ENCODE results near the gene ACOT11. TPM values are rescaled to one million over a fixed set of nuclear protein-coding genes. Genes with fewer than 3 reads are reported as not detected.

Gene ACOT11
- total RNA-seq, 2 donors from 2014 or later, result 5.6 to 6.0 TPM

- H3K27ac Mint-ChIP-seq, result no peak overlapping the region
- Histone ChIP-seq H3K4me1 (ENCODE audit: control insufficient read depth, insufficient read depth, low read length) (no peaks in the 10 kb centered on the region), H3K36me3 (ENCODE audit: control insufficient read depth, insufficient read depth, low read length) (no peaks in the 10 kb centered on the region), H3K9me3 (ENCODE audit: control insufficient read depth, low read length) (no peaks in the 10 kb centered on the region), H3K9ac (ENCODE audit: extremely low read depth, low read length, poor library complexity, severe bottlenecking) (no peak overlapping the region), H3K4me3 (ENCODE audit: low read length) (no peak overlapping the region), H3K27ac (ENCODE audit: low read depth, low read length) (no peak overlapping the region), H3K27me3 (ENCODE audit: control insufficient read depth, insufficient read depth, low read length, poor library complexity, severe bottlenecking) (peaks cover 3% of the 10 kb centered on the region)
- no peaks in the 10 kb centered on the region for H3K9me3 Mint-ChIP-seq
- TF ChIP-seq CTCF (conservative IDR thresholded peaks at IDR 0.05), result no peak
- H3K4me3 Mint-ChIP-seq, result no peak overlapping the region
- DNase-seq, result no peak
- H3K4me1 Mint-ChIP-seq, result peaks cover 4% of the 10 kb centered on the region
- peaks cover 5% of the 10 kb centered on the region for H3K27me3 Mint-ChIP-seq (ENCODE audit: insufficient read depth)
- no peaks in the 10 kb centered on the region for H3K36me3 Mint-ChIP-seq (ENCODE audit: low read depth)
- 80 to 89% methylated on average over 4 of the region's 4 CpGs for WGBS, 2 experiments (ENCODE audit: insufficient coverage in 1 of 2, insufficient read length in 1 of 2)
Measured at GRCh38 chr1:54537611-54538010, 10.4 kb upstream of the ACOT11 start.

DNA sequence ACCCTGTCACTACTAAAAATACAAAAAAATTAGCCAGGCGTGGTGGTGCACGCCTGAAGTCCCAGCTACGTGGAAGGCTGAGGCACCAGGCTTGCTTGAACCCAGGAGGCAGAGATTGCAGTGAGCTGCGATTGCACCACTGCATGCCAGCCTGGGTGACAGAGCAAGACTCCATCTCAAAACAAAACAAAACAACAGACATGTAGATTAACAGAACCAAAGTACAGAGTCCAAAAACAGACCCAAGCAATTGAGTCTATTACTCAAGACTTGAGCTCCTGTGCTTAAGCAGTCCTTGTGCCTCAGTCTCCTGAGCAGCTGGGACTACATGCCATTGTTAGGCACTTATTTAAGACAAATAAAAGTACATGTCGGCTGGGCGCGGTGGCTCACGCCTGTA lies 9.5 kb upstream of the ACOT11 start:
- Mint-ChIP-seq H3K27me3 (ENCODE audit: insufficient read depth) (peaks cover 5% of the 10 kb centered on the region), H3K36me3 (ENCODE audit: low read depth) (no peaks in the 10 kb centered on the region), H3K27ac (no peak overlapping the region), H3K4me3 (no peak overlapping the region), H3K9me3 (no peaks in the 10 kb centered on the region), H3K4me1 (peaks cover 12% of the 10 kb centered on the region)
- no peaks in the 10 kb centered on the region for H3K4me1 ChIP-seq (ENCODE audit: control insufficient read depth, insufficient read depth, low read length)
- TF ChIP-seq CTCF (conservative IDR thresholded peaks at IDR 0.05), result no peak
- H3K4me3 ChIP-seq (ENCODE audit: low read length), result no peak overlapping the region
- H3K9ac ChIP-seq (ENCODE audit: extremely low read depth, low read length, poor library complexity, severe bottlenecking), result no peak overlapping the region
- H3K27ac ChIP-seq (ENCODE audit: low read depth, low read length), result no peak overlapping the region
- no peak for DNase-seq
- H3K9me3 ChIP-seq (ENCODE audit: control insufficient read depth, low read length), result no peaks in the 10 kb centered on the region
- no peaks in the 10 kb centered on the region for H3K36me3 ChIP-seq (ENCODE audit: control insufficient read depth, insufficient read depth, low read length)
- H3K27me3 ChIP-seq (ENCODE audit: control insufficient read depth, insufficient read depth, low read length, poor library complexity, severe bottlenecking), result peaks cover 3% of the 10 kb centered on the region
- WGBS, 2 experiments (ENCODE audit: insufficient coverage in 1 of 2, insufficient read length in 1 of 2), result 95 to 97% methylated on average over 4 to 8 of the region's 8 CpGs

DNA sequence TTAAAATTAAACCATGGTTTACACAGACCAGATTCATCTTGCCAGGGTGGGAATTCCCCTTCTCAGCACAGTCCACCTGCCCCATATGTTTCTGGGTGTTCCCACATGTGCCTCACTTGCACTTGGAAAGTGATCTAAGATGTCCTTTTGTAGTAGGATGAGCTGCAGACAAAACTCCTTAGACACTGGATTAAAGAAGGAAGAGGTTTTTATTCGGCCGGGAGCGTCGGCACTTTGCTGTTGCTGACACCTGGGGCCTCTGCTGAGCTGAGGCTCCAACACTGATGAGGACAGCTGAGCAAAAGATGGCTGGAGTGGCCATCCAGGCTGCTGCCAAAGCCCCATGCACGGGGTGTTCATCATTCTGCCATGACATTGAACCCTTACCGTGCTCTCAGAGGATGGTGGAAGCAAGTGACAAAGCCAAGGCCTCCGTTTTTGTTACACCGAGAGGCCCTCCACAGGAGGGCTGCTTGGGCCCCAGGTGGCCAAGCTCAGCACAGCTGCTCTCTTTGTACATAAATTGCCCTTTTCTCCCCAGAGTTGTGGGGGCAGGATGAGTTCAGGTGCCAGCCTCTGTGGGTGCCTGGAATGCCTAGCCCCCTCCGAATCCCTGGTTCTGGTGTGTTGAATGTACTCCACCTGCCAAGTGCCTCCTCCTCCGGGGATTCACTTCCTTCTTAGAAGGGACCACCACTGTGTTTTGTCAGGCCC lies 7.3 kb upstream of the ACOT11 start:
- no peak overlapping the region for H3K27ac ChIP-seq (ENCODE audit: low read depth, low read length)
- H3K36me3 ChIP-seq (ENCODE audit: control insufficient read depth, insufficient read depth, low read length), result no peaks in the 10 kb centered on the region
- peaks cover 15% of the 10 kb centered on the region for H3K4me1 Mint-ChIP-seq
- DNase-seq, result no peak
- H3K27ac Mint-ChIP-seq, result no peak overlapping the region
- H3K4me1 ChIP-seq (ENCODE audit: control insufficient read depth, insufficient read depth, low read length), result no peaks in the 10 kb centered on the region
- no peak for TF ChIP-seq CTCF (conservative IDR thresholded peaks at IDR 0.05)
- no peak overlapping the region for H3K4me3 ChIP-seq (ENCODE audit: low read length)
- H3K27me3 ChIP-seq (ENCODE audit: control insufficient read depth, insufficient read depth, low read length, poor library complexity, severe bottlenecking), result peaks cover 3% of the 10 kb centered on the region
- 71 to 77% methylated on average over 8 to 10 of the region's 10 CpGs for WGBS, 2 experiments (ENCODE audit: insufficient coverage in 1 of 2, insufficient read length in 1 of 2)
- H3K27me3 Mint-ChIP-seq (ENCODE audit: insufficient read depth), result peaks cover 5% of the 10 kb centered on the region
- H3K4me3 Mint-ChIP-seq, result no peak overlapping the region
- no peaks in the 10 kb centered on the region for H3K9me3 Mint-ChIP-seq
- H3K9me3 ChIP-seq (ENCODE audit: control insufficient read depth, low read length), result no peaks in the 10 kb centered on the region
- no peaks in the 10 kb centered on the region for H3K36me3 Mint-ChIP-seq (ENCODE audit: low read depth)
- no peak overlapping the region for H3K9ac ChIP-seq (ENCODE audit: extremely low read depth, low read length, poor library complexity, severe bottlenecking)

Data from endodermal cell (in vitro differentiated cells).